ENCODE data around the gene DNAJC18.

DNAJC18 gene

GRCh38 chr5:139361835-139362429, 77.4 kb downstream of the DNAJC18 start:
- H3K4me2 ChIP-seq (ENCODE audit: insufficient read depth, low read length): no peak overlapping the region
- ATAC-seq (ENCODE audit: insufficient read depth, low read depth) (no peak), DNase-seq (no peak)
- H3K36me3 ChIP-seq (ENCODE audit: insufficient read depth, low read length): peaks cover 64% of the 10 kb centered on the region
- H3K4me1 ChIP-seq (ENCODE audit: insufficient read depth, low read length): no peaks in the 10 kb centered on the region
- H3K9me3 ChIP-seq (ENCODE audit: insufficient read depth, low read length, severe bottlenecking): no peaks in the 10 kb centered on the region
- H4K20me1 ChIP-seq (ENCODE audit: insufficient read depth, low read length): peaks cover 73% of the 10 kb centered on the region
- TF ChIP-seq CTCF (IDR thresholded peaks at IDR 0.05; ENCODE audit: borderline replicate concordance, extremely low read depth, low read length, poor library complexity, severe bottlenecking) (no peak), EZH2 (IDR thresholded peaks at IDR 0.05; ENCODE audit: borderline replicate concordance, low read depth, low read length, severe bottlenecking) (no peak)
- H2AFZ ChIP-seq (ENCODE audit: low read depth, low read length): no peak overlapping the region
- H3K79me2 ChIP-seq (ENCODE audit: insufficient read depth, low read length): peaks cover 89% of the 10 kb centered on the region
- H3K27me3 ChIP-seq (ENCODE audit: insufficient read depth, low read length, poor library complexity): no peaks in the 10 kb centered on the region
- H3K4me3 ChIP-seq (ENCODE audit: low read depth in 1 of 2, low read length in 2 of 2): no peak overlapping the region
- H3K9ac ChIP-seq (ENCODE audit: low read depth, low read length): no peak overlapping the region
- H3K27ac ChIP-seq (ENCODE audit: low read length): no peak overlapping the region

GRCh38 chr5:139360384-139360783, 78.9 kb downstream of the DNAJC18 start:
- Histone ChIP-seq H3K79me2 (ENCODE audit: insufficient read depth, low read length) (peaks cover 95% of the 10 kb centered on the region), H3K9me3 (ENCODE audit: insufficient read depth, low read length, severe bottlenecking) (no peaks in the 10 kb centered on the region), H2AFZ (ENCODE audit: low read depth, low read length) (no peak overlapping the region), H3K4me2 (ENCODE audit: insufficient read depth, low read length) (no peak overlapping the region), H3K9ac (ENCODE audit: low read depth, low read length) (no peak overlapping the region), H3K27me3 (ENCODE audit: insufficient read depth, low read length, poor library complexity) (no peaks in the 10 kb centered on the region), H3K4me3 (ENCODE audit: low read depth in 1 of 2, low read length in 2 of 2) (no peak overlapping the region), H3K36me3 (ENCODE audit: insufficient read depth, low read length) (peaks cover 60% of the 10 kb centered on the region), H4K20me1 (ENCODE audit: insufficient read depth, low read length) (peaks cover 87% of the 10 kb centered on the region), H3K27ac (ENCODE audit: low read length) (no peak overlapping the region), H3K4me1 (ENCODE audit: insufficient read depth, low read length) (no peaks in the 10 kb centered on the region)
- no peak for DNase-seq
- TF ChIP-seq CTCF (IDR thresholded peaks at IDR 0.05; ENCODE audit: borderline replicate concordance, extremely low read depth, low read length, poor library complexity, severe bottlenecking) (no peak), EZH2 (IDR thresholded peaks at IDR 0.05; ENCODE audit: borderline replicate concordance, low read depth, low read length, severe bottlenecking) (no peak)
- ATAC-seq (ENCODE audit: insufficient read depth, low read depth): no peak
